Kidney epithelial cell (primary cell): Measurements from ENCODE around the gene NDUFV2. TPM values are rescaled to one million over a fixed set of nuclear protein-coding genes. Genes with fewer than 3 reads are reported as not detected.

Experiments used
- DNase-seq: peaks from one replicate; pipeline ENCODE4 v3.0.0-alpha.2; 2010; ENCODE audit warnings: low read depth
- H3K27me3 ChIP-seq: 2 replicates; pipeline ENCODE4 v1.6.0; 2011; ENCODE audit warnings: low read length; ENCODE audit not compliant: control insufficient read depth, insufficient read depth
- H3K36me3 ChIP-seq: 2 replicates; pipeline ENCODE4 v1.5.1; 2011; ENCODE audit warnings: low read length; ENCODE audit not compliant: control insufficient read depth, insufficient read depth
- H3K4me3 ChIP-seq: 2 replicates; pipeline ENCODE4 v1.5.1; 2011; ENCODE audit warnings: low read depth, mild to moderate bottlenecking, control low read depth, low read length
- CTCF ChIP-seq: IDR thresholded peaks from 2 replicates; pipeline ENCODE4 v1.5.1; 2011; ENCODE audit warnings: mild to moderate bottlenecking, moderate library complexity, low read length, control low read depth, inconsistent platforms; ENCODE audit not compliant: insufficient read depth, poor library complexity, severe bottlenecking
- total RNA-seq: library from RNA; depleted of rRNA; stranded (reverse); fragments of >200 nt; gene quantifications from 2 replicates; pipeline ENCODE4 v1.2.3, GENCODE V29; 2015

NDUFV2 gene
- total RNA-seq, 1 donor from 2014 or later, result 93.3 TPM

- no peaks in the 10 kb centered on the region for H3K27me3 ChIP-seq
- DNase-seq, result no peak
- peaks cover 1% of the 10 kb centered on the region for H3K36me3 ChIP-seq
- no peak for TF ChIP-seq CTCF
- H3K4me3 ChIP-seq, result no peak overlapping the region
Observed at GRCh38 chr18:9124824-9125223, 22.3 kb downstream of the NDUFV2 start.

GRCh38 chr18:9126337-9126736 is 23.8 kb downstream of the NDUFV2 start:
- H3K36me3 ChIP-seq, result peaks cover 1% of the 10 kb centered on the region
- DNase-seq, result no peak
- no peak for TF ChIP-seq CTCF

GRCh38 chr18:9130195-9130594 is 27.7 kb downstream of the NDUFV2 start:
- DNase-seq, result no peak
- Histone ChIP-seq H3K4me3 (no peak overlapping the region), H3K36me3 (no peaks in the 10 kb centered on the region), H3K27me3 (no peaks in the 10 kb centered on the region)
- TF ChIP-seq CTCF, result no peak

More at GRCh38 chr18:9126337-9126736, 23.8 kb downstream of the NDUFV2 start:
- Histone ChIP-seq H3K27me3 (no peaks in the 10 kb centered on the region), H3K4me3 (no peak overlapping the region)

GRCh38 chr18:9130806-9131205 is 28.3 kb downstream of the NDUFV2 start:
- no peak for TF ChIP-seq CTCF
- DNase-seq, result no peak
- no peak overlapping the region for H3K4me3 ChIP-seq
- no peaks in the 10 kb centered on the region for H3K36me3 ChIP-seq
- no peaks in the 10 kb centered on the region for H3K27me3 ChIP-seq

- no peak for DNase-seq
- Histone ChIP-seq H3K4me3 (no peak overlapping the region), H3K27me3 (no peaks in the 10 kb centered on the region), H3K36me3 (no peaks in the 10 kb centered on the region)
- no peak for TF ChIP-seq CTCF
Observed at GRCh38 chr18:9132628-9133027, 30.1 kb downstream of the NDUFV2 start.

- H3K4me3 ChIP-seq, result no peak overlapping the region
- no peak for DNase-seq
- H3K27me3 ChIP-seq, result no peaks in the 10 kb centered on the region
- H3K36me3 ChIP-seq, result no peaks in the 10 kb centered on the region
- TF ChIP-seq CTCF, result no peak
Observed at GRCh38 chr18:9133225-9133624, 30.7 kb downstream of the NDUFV2 start.
